ENCODE data around the gene OPCML.

OPCML gene

GRCh38 chr11:133176748-133177147, 355.6 kb downstream of the OPCML start:
- no peak overlapping the region for H3K27ac ChIP-seq (replicated peaks)
- H3K27me3 ChIP-seq (ENCODE audit: insufficient read depth, poor library complexity, severe bottlenecking) = no peaks in the 10 kb centered on the region
- TF ChIP-seq POLR2AphosphoS5 (IDR thresholded peaks at IDR 0.05; ENCODE audit: low read depth) = no peak
- no peak for TF ChIP-seq REST (IDR thresholded peaks at IDR 0.05; ENCODE audit: insufficient replicate concordance, low read depth)
- no peak for TF ChIP-seq CTCF (IDR thresholded peaks at IDR 0.05; ENCODE audit: insufficient read depth, low read length)
- no peak for TF ChIP-seq GABPA (IDR thresholded peaks at IDR 0.05; ENCODE audit: low read depth)
- no peak for TF ChIP-seq SPI1 (IDR thresholded peaks at IDR 0.05; ENCODE audit: borderline replicate concordance, low read depth)
- no peak for DNase-seq (ENCODE audit: low read depth in 1 of 2, low spot score in 1 of 2)
- H3K4me3 ChIP-seq (replicated peaks; ENCODE audit: insufficient read depth, low read length) = no peak overlapping the region

GRCh38 chr11:133175103-133175502, 357.2 kb downstream of the OPCML start:
- Histone ChIP-seq H3K27ac (replicated peaks) (no peak overlapping the region), H3K27me3 (ENCODE audit: insufficient read depth, poor library complexity, severe bottlenecking) (no peaks in the 10 kb centered on the region), H3K4me3 (replicated peaks; ENCODE audit: insufficient read depth, low read length) (no peak overlapping the region)
- no peak for DNase-seq (ENCODE audit: low read depth in 1 of 2, low spot score in 1 of 2)
- TF ChIP-seq GABPA (IDR thresholded peaks at IDR 0.05; ENCODE audit: low read depth) = no peak
- TF ChIP-seq SPI1 (IDR thresholded peaks at IDR 0.05; ENCODE audit: borderline replicate concordance, low read depth) = no peak
- no peak for TF ChIP-seq CTCF (IDR thresholded peaks at IDR 0.05; ENCODE audit: insufficient read depth, low read length)
- TF ChIP-seq REST (IDR thresholded peaks at IDR 0.05; ENCODE audit: insufficient replicate concordance, low read depth) = no peak
- no peak for TF ChIP-seq POLR2AphosphoS5 (IDR thresholded peaks at IDR 0.05; ENCODE audit: low read depth)

GRCh38 chr11:133173810-133174412, 358.4 kb downstream of the OPCML start:
- TF ChIP-seq GABPA (IDR thresholded peaks at IDR 0.05; ENCODE audit: low read depth) (no peak), SPI1 (IDR thresholded peaks at IDR 0.05; ENCODE audit: borderline replicate concordance, low read depth) (no peak), REST (IDR thresholded peaks at IDR 0.05; ENCODE audit: insufficient replicate concordance, low read depth) (no peak), CTCF (IDR thresholded peaks at IDR 0.05; ENCODE audit: insufficient read depth, low read length) (no peak), POLR2AphosphoS5 (IDR thresholded peaks at IDR 0.05; ENCODE audit: low read depth) (no peak)
- DNase-seq (ENCODE audit: low read depth in 1 of 2, low spot score in 1 of 2) = no peak
- Histone ChIP-seq H3K27ac (replicated peaks) (no peak overlapping the region), H3K27me3 (ENCODE audit: insufficient read depth, poor library complexity, severe bottlenecking) (no peaks in the 10 kb centered on the region), H3K4me3 (replicated peaks; ENCODE audit: insufficient read depth, low read length) (no peak overlapping the region)

Data from HL-60 (cell line).